RWPE1 (cell line): ENCODE data around the gene GPD1.

Experiments
- CTCF ChIA-PET: fragments of 350-600 bp; sonication (Branson Sonifier 250); formaldehyde crosslinking; extraction: SDS; loops from one replicate; lab custom pipeline; 2021; lab: Yijun Ruan, JAX
- POLR2A ChIA-PET: fragments of 400-600 bp; formaldehyde crosslinking; extraction: SDS; loops from one replicate; lab custom pipeline; 2020; ENCODE audit warnings: antibody characterized with exemption; ENCODE audit not compliant: low non-redundant PET; lab: Yijun Ruan, JAX
- DNase-seq: peaks from one replicate; pipeline ENCODE4 v3.0.0; 2012; ENCODE audit warnings: low spot score
- H3K27ac ChIP-seq: fragments of 450-650 bp; 2 replicates; pipeline ENCODE4 v1.5.1; 2017
- TF ChIP-seq, protein P1 (sequence below): fragments of 450-650 bp; conservative IDR thresholded peaks from 2 replicates; pipeline ENCODE4 v1.5.1; 2017; ENCODE audit warnings: low read depth, mild to moderate bottlenecking

Gene GPD1

DNA sequence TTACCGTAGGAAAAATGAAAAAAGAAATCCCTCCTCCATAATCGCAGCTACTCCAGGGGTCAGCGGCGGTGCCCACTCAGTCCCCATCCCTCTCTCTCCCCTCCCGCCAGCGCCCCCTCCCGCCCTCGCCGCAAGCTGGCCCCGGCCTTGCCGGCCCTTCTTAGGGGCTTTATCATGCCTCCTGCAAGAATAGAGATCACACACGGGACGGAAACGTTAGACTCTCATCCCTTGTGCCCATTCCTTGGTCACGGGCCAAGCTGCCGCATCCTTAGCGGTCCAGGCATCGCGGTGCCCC, 7.5 kb downstream of the GPD1 start:
- TF ChIP-seq, protein P1, sequence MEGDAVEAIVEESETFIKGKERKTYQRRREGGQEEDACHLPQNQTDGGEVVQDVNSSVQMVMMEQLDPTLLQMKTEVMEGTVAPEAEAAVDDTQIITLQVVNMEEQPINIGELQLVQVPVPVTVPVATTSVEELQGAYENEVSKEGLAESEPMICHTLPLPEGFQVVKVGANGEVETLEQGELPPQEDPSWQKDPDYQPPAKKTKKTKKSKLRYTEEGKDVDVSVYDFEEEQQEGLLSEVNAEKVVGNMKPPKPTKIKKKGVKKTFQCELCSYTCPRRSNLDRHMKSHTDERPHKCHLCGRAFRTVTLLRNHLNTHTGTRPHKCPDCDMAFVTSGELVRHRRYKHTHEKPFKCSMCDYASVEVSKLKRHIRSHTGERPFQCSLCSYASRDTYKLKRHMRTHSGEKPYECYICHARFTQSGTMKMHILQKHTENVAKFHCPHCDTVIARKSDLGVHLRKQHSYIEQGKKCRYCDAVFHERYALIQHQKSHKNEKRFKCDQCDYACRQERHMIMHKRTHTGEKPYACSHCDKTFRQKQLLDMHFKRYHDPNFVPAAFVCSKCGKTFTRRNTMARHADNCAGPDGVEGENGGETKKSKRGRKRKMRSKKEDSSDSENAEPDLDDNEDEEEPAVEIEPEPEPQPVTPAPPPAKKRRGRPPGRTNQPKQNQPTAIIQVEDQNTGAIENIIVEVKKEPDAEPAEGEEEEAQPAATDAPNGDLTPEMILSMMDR = no peak
- ChIA-PET POLR2A (interaction anchor here (0.6 to 1.1 kb wide), 5 partner anchors 9 to 283 kb away, joined by 3 to 12 read pairs (median 5); partner anchors contain the start of gene SMARCD1), CTCF (interaction anchor here (0.6 to 3.0 kb wide), 16 partner anchors 10 to 328 kb away, joined by 3 to 27 read pairs (median 5); partner anchors contain the start of gene SMARCD1)
- no peak for DNase-seq
- peak overlapping the region; percentile 92 for H3K27ac ChIP-seq

DNA sequence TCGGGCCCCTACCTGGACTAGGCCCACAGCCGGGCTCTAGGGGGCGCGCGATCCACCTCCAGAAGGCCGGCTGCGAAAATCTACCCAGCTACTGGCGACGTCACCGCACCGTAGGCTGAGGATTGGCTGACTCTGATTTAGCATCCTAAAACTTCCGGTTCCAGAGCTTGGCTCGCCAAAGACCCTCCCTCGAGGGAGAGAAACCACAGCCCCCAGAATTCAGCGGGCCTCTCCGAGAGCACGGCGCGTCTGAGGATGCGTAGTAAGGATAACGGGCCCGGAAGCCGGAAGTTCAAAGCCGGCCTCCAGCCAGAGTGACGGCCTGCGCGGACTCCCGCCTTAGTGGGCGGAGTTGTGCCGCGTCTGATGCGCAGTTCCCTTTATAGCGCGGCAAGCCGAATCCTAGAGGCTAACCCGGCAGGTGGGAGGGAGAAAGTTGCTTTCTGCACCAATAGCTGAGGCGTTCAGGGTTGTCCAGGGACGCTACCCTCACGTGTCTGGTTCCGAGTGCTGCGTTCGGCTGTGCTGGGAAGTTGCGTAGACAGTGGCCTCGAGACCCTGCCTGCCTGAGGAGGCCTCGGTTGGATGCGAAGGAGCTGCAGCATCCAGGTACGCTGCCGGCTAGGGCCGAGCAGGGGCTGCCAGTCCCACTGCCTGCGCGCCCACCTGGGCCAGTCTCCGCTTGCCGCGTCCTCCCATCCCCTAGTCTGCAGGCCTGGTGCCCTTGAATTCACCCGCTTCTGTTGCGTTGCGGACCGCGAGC, 8.1 kb downstream of the GPD1 start, which contains the start of gene COX14:
Gene COX14 (plus strand): TSS at position 544 of the 763 bp plus-strand sequence. CDS start 7,808 bp downstream, outside the sequence.
- TF ChIP-seq, protein P1 = peak; percentile 98
- H3K27ac ChIP-seq = peak within 1 kb of the TSS; percentile 92
- CTCF ChIA-PET = interaction anchor here (0.6 to 3.0 kb wide), 18 partner anchors 11 to 396 kb away, joined by 3 to 27 read pairs (median 5); partner anchors contain the start of gene SMARCD1
- DNase-seq = peak; percentile 99
- POLR2A ChIA-PET = interaction anchor here (0.6 to 1.1 kb wide), 7 partner anchors 8 to 283 kb away, joined by 3 to 12 read pairs (median 4); partner anchors contain the start of gene SMARCD1

DNA sequence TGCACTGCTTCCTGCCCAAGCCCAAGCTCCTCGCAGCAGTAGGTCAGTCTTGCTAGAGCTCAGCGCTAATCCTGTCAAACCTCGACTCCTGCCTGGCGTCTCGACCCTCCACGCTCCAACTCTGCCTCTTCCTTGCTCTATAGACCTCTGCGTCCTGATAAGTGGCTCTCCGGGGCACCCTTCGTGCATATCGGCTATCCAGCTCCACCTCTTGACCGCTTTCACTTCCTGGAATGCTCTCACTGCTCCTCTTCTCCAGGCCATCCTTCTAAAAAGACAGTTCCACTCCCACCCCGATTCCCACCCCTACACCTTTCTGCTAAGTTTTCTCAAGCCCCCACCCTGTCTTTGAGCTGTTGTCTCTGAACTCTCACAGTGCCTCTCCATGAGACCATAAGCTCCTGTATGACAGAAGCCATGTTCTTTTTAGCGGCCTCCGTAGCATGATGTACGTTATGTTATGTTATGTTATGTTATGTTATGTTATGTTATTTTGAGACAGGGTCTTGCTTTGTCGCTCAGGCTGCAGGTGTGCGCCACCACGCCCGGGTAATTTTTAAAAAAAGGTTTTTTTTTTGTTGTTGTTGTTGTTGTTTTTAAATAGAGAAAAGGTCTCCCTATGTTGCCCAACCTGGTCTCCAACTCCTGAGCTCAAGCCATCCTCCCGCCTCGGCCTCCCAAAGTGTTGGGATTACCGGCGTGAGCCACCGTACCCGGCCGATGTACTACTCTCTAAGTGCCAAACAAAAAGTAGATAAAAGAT, 8.8 kb downstream of the GPD1 start:
- CTCF ChIA-PET = interaction anchor here (0.6 to 3.0 kb wide), 5 partner anchors 22 to 396 kb away, joined by 3 to 18 read pairs (median 4); partner anchors contain the start of genes AQP2 and SMARCD1
- DNase-seq = peak; percentile 49
- TF ChIP-seq, protein P1 = no peak
- peak overlapping the region; percentile 92 for H3K27ac ChIP-seq
- POLR2A ChIA-PET = interaction anchor here (0.6 to 1.1 kb wide), 4 partner anchors 15 to 874 kb away, joined by 3 to 4 read pairs (median 3); partner anchors contain the start of gene SMARCD1

DNA sequence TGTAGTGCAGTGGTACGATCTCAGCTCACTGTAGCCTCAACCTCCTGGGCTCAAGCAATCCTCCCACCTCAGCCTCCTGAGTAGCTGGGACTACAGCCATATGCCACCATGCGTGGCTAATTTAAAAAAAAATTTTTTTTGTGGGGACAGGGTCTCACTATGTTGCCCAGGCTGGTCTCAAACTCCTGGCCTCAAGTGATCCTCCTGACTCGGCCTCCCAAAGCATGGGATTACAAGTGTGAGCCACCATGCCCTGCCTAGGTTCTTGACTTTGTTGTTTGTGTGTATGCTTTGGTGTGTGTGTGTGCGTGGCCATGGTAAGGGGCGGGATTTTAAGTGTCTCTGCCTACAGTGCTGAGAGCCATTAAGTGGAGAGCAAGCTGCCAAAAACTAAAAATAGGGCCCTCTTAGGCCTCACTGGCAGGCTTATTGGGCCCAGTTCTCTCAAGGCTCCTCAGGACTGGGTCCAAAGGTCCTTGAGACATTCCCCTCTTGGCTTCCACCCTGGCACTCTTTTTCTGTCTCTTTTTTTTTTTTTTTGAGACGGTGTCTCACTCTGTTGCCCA, 13.3 kb downstream of the GPD1 start:
- DNase-seq = no peak
- POLR2A ChIA-PET = no interaction called here
- no peak overlapping the region for H3K27ac ChIP-seq
- TF ChIP-seq, protein P1 = no peak
- CTCF ChIA-PET = no interaction called here

DNA sequence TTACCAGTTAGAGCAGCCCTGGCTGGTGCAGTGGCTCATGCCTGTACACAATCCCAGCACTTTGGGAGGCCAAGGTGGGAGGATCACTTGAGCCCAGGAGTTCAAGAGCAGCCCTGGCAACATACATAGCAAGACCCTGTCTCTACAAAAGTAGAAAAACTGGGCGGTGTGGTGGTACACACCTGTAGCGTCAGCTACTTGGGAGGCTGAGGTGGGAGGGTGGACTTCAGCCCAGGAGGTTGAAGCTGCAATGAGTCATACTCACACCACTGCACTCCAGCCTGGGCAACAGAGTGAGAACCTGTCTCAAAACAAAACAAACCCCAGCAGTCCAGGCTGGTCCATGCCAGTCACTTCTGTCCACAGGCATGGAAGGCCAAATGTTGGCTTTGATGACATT, 15.6 kb downstream of the GPD1 start:
- ChIA-PET POLR2A (no interaction called here), CTCF (no interaction called here)
- no peak overlapping the region for H3K27ac ChIP-seq
- no peak for DNase-seq
- TF ChIP-seq, protein P1 = no peak
